Psoas muscle (tissue), 8 donors: Measurements from ENCODE around the gene MSGN1. TPM values are rescaled to one million over a fixed set of nuclear protein-coding genes. Genes with fewer than 3 reads are reported as not detected.

Source experiments
- ATAC-seq, 4 donors: fragments of 200-7000 bp; cut with Tn5 transposase; one replicate each; pipeline ENCODE4 v1.9.1; 2020; ENCODE audit warnings: moderate library complexity in 3 of 4, mild to moderate bottlenecking in 2 of 4
- DNase-seq, 2 donors: peaks; one replicate each; pipeline ENCODE4 v3.0.0-alpha.2; 2020
- H3K27ac ChIP-seq: fragments of 200-600 bp; one replicate; pipeline ENCODE4 v1.8.0; 2022
- H3K27me3 ChIP-seq, 3 donors: fragments of 200-600 bp in 1 of 3; one replicate each; pipeline versions ENCODE4 v1.6.1 to v1.8.0; 2013 to 2022; ENCODE audit warnings: low read length in 2 of 3, mild to moderate bottlenecking in 2 of 3, moderate library complexity in 1 of 3; ENCODE audit not compliant: insufficient read depth in 3 of 3
- H3K36me3 ChIP-seq, 2 donors: fragments of 200-600 bp in 1 of 2; one replicate each; pipeline versions ENCODE4 v1.6.1 to v1.8.0; 2013 to 2022; ENCODE audit warnings: low read depth in 1 of 2, mild to moderate bottlenecking in 1 of 2, moderate library complexity in 1 of 2; ENCODE audit not compliant: insufficient read depth in 1 of 2
- H3K4me1 ChIP-seq: fragments of 200-600 bp; one replicate; pipeline ENCODE4 v1.8.0; 2022
- H3K4me3 ChIP-seq: fragments of 200-600 bp; one replicate; pipeline ENCODE4 v1.8.0; 2022; ENCODE audit warnings: mild to moderate bottlenecking
- H3K9me3 ChIP-seq: fragments of 200-600 bp; one replicate; pipeline ENCODE4 v1.8.0; 2022
- CTCF ChIP-seq: fragments of 200-600 bp; IDR thresholded peaks from one replicate; pipeline ENCODE4 v1.8.0; 2022; ENCODE audit warnings: antibody characterized with exemption
- WGBS, 3 donors: extraction: QIAGEN DNeasy Blood & Tissue Kit; methylation state at CpG; one replicate each; pipeline versions ENCODE4 v1.1.6 to v1.1.7; 2013; 5-methylcytosine and 5-hydroxymethylcytosine counted together
- intact Hi-C, 2 donors: fragments of 100-400 bp; cut with DNase I; formaldehyde crosslinking; loops; one replicate each; pipeline versions ENCODE4 v1.11.0 to v1.14.2; 2022
- polyA plus RNA-seq, 3 donors: library from polyadenylated mRNA; stranded (reverse); fragments of 200-250 nt; gene quantifications; one replicate each; pipeline ENCODE4 v1.2.3, GENCODE V29; 2013
- total RNA-seq, 4 donors: library from RNA; stranded (reverse); fragmentation: NEBNext Ultra II Directional in 2 of 4; extraction: Animal tissue kit (Norgen Biotek cat#: 25700) in 2 of 4; gene quantifications; one replicate each; pipeline versions ENCODE4 v1.2.1 to v1.2.4, GENCODE V29; 2021 to 2023
- donor health status: healthy with polysubstance abuse.
- donor health status: DM: no; HTN: no; CAD: no; lungs with moderate emphysema.
- donor health status: Bipolar disorder and iron deficiency.
- donor health status: healthy.
- donor health status: DM: yes; HTN: yes; CAD: no.
- donor health status: DM: no; HTN: no; CAD: no.
- donor health status: DM: no; HTN: no; CAD: no.
- donor health status: DM: yes; HTN: yes; CAD: no.

MSGN1 gene
- total and polyA plus RNA-seq, 7 donors = not detected

GRCh38 chr2:17805717-17806363 lies 10.4 kb upstream of the MSGN1 start:
- H3K27ac ChIP-seq = no peak overlapping the region
- no peaks in the 10 kb centered on the region for H3K9me3 ChIP-seq
- H3K4me3 ChIP-seq = no peak overlapping the region
- no peaks in the 10 kb centered on the region for H3K4me1 ChIP-seq
- ATAC-seq (peak in 1 of 4 donors; percentile 42), DNase-seq (no peak)
- WGBS, 3 donors = 60 to 69% (median 63%) methylated on average over 8 of the region's 8 CpGs
- H3K36me3 ChIP-seq = no peaks in the 10 kb centered on the region
- intact Hi-C loops = no loop called here
- H3K27me3 ChIP-seq = no peaks in the 10 kb centered on the region
- no peak for TF ChIP-seq CTCF

- Histone ChIP-seq H3K36me3 (no peaks in the 10 kb centered on the region), H3K4me1 (no peaks in the 10 kb centered on the region), H3K9me3 (no peaks in the 10 kb centered on the region), H3K27me3 (no peaks in the 10 kb centered on the region), H3K4me3 (no peak overlapping the region), H3K27ac (peak overlapping the region; percentile 53)
- DNase-seq (no peak), ATAC-seq (peak in 2 of 4 donors; percentile 50 to 51)
- WGBS, 3 donors = 58 to 61% (median 59%) methylated on average over 5 of the region's 5 CpGs
- intact Hi-C loops = loop anchor here in 1 of 2 donors (5.0 kb wide), 1 partner anchor 36 kb away; no protein-coding TSS in a partner anchor
- no peak for TF ChIP-seq CTCF
Measured at GRCh38 chr2:17813010-17813741, 3.1 kb upstream of the MSGN1 start.

- Histone ChIP-seq H3K4me1 (no peaks in the 10 kb centered on the region), H3K27ac (peak overlapping the region; percentile 53), H3K4me3 (no peak overlapping the region), H3K36me3 (no peaks in the 10 kb centered on the region), H3K9me3 (no peaks in the 10 kb centered on the region), H3K27me3 (no peaks in the 10 kb centered on the region)
- no peak for TF ChIP-seq CTCF
- peak; percentile 48 to 78 (median 64) for ATAC-seq
- intact Hi-C loops = loop anchor here in 1 of 2 donors (5.0 kb wide), 1 partner anchor 37 kb away; no protein-coding TSS in a partner anchor
- 33 to 54% (median 39%) methylated on average over 5 of the region's 5 CpGs for WGBS, 3 donors
- DNase-seq = peak; percentile 42 to 70
Measured at GRCh38 chr2:17813742-17814473, 2.4 kb upstream of the MSGN1 start.

- Histone ChIP-seq H3K27me3 (no peaks in the 10 kb centered on the region), H3K9me3 (no peaks in the 10 kb centered on the region), H3K36me3 (no peaks in the 10 kb centered on the region), H3K4me1 (no peaks in the 10 kb centered on the region), H3K4me3 (no peak overlapping the region), H3K27ac (no peak overlapping the region)
- no peak for ATAC-seq
- intact Hi-C loops = loop anchor here in 1 of 2 donors (5.0 kb wide), 1 partner anchor 37 kb away; no protein-coding TSS in a partner anchor
- WGBS, 3 donors = 88 to 92% (median 92%) methylated on average over 1 of the region's 1 CpG
- DNase-seq = no peak
- no peak for TF ChIP-seq CTCF
Measured at GRCh38 chr2:17814601-17815000, 1.7 kb upstream of the MSGN1 start.
